GM08714 (cell line): ENCODE measurements around the gene ANK3.

ENCODE experiments used
- H3K4me3 ChIP-seq: fragments of 200-500 bp; sonication (Bioruptor generic); 2 replicates; pipeline ENCODE4 v1.5.1; 2014; ENCODE audit warnings: mild to moderate bottlenecking, low read length, inconsistent platforms
- ZNF274 ChIP-seq: IDR thresholded peaks from 2 replicates; pipeline ENCODE4 v1.6.1; 2012; ENCODE audit warnings: mild to moderate bottlenecking, low read depth, low read length

ANK3 gene

GRCh38 chr10:60185421-60185820, 204.3 kb downstream of the ANK3 start:
- no peak overlapping the region for H3K4me3 ChIP-seq
- no peak for TF ChIP-seq ZNF274

GRCh38 chr10:60182691-60183090, 207.0 kb downstream of the ANK3 start:
- H3K4me3 ChIP-seq: no peak overlapping the region
- TF ChIP-seq ZNF274: no peak

- TF ChIP-seq ZNF274: no peak
Measured at GRCh38 chr10:60176925-60177324, 212.8 kb downstream of the ANK3 start.

GRCh38 chr10:60175441-60175971, 214.2 kb downstream of the ANK3 start:
- no peak for TF ChIP-seq ZNF274
- no peak overlapping the region for H3K4me3 ChIP-seq

More at GRCh38 chr10:60176925-60177324, 212.8 kb downstream of the ANK3 start:
- H3K4me3 ChIP-seq: no peak overlapping the region

- TF ChIP-seq ZNF274: no peak
- H3K4me3 ChIP-seq: no peak overlapping the region
Measured at GRCh38 chr10:60172363-60172990, 217.2 kb downstream of the ANK3 start.

GRCh38 chr10:60171436-60172013, 218.2 kb downstream of the ANK3 start:
- TF ChIP-seq ZNF274: no peak
- no peak overlapping the region for H3K4me3 ChIP-seq

- TF ChIP-seq ZNF274: no peak
- H3K4me3 ChIP-seq: no peak overlapping the region
Measured at GRCh38 chr10:60170250-60170649, 219.4 kb downstream of the ANK3 start.

- TF ChIP-seq ZNF274: no peak
- no peak overlapping the region for H3K4me3 ChIP-seq
Measured at GRCh38 chr10:60169111-60169510, 220.6 kb downstream of the ANK3 start.

- no peak for TF ChIP-seq ZNF274
- no peak overlapping the region for H3K4me3 ChIP-seq
Measured at GRCh38 chr10:60167050-60167449, 222.6 kb downstream of the ANK3 start.

- TF ChIP-seq ZNF274: no peak
- H3K4me3 ChIP-seq: no peak overlapping the region
Measured at GRCh38 chr10:60163786-60164185, 225.9 kb downstream of the ANK3 start.

GRCh38 chr10:60162631-60163030, 227.0 kb downstream of the ANK3 start:
- TF ChIP-seq ZNF274: no peak
- H3K4me3 ChIP-seq: no peak overlapping the region

- TF ChIP-seq ZNF274: no peak
- no peak overlapping the region for H3K4me3 ChIP-seq
Measured at GRCh38 chr10:60155943-60156683, 233.6 kb downstream of the ANK3 start.

GRCh38 chr10:60155099-60155877, 234.4 kb downstream of the ANK3 start:
- H3K4me3 ChIP-seq: no peak overlapping the region
- TF ChIP-seq ZNF274: no peak

GRCh38 chr10:60149003-60149402, 240.7 kb downstream of the ANK3 start:
- TF ChIP-seq ZNF274: no peak
- no peak overlapping the region for H3K4me3 ChIP-seq

GRCh38 chr10:60148266-60148840, 241.3 kb downstream of the ANK3 start:
- H3K4me3 ChIP-seq: no peak overlapping the region
- no peak for TF ChIP-seq ZNF274
